Measurements from ENCODE around the gene RASSF3.
"Not testable (repeated sequence)": the region's sequence is repeated elsewhere in the genome, so short reads cannot be mapped to it uniquely, and the experiment has no call there.

DNA sequence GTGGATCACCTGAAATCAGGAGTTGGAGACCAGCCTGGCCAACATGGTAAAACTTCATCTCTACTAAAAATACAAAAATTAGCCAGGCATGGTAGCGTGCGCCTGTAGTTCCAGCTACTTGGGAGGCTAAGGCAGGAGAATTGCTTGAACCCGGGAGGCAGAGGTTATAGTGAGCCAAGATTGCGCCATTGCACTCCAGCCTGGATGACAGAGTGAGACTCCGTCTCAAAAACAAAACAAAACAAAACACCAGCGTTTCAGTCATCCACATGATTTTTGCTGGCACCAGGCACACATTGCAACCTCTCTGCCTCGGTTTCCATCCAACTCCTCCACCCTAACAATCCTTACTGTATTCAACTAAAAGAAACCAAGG, 26.9 kb upstream of the RASSF3 start:
- not testable (repeated sequence) for TF ChIP-seq SPI1, POLR2A, POLR2AphosphoS5, POU2F2, TAF1 (IDR thresholded peaks at IDR 0.05; ENCODE audit: low read depth, low read length)

Data from GM12891 (cell line).